Left ventricle myocardium superior (tissue), 1 donor: ENCODE measurements around the gene LRRC46. TPM values are rescaled to one million over a fixed set of nuclear protein-coding genes. Genes with fewer than 3 reads are reported as not detected.

Experiments used
- ATAC-seq: fragments of 200-7000 bp; cut with Tn5 transposase; one replicate; pipeline ENCODE4 v1.9.1; 2020; ENCODE audit warnings: mild to moderate bottlenecking, moderate library complexity
- DNase-seq: peaks from one replicate; pipeline ENCODE4 v3.0.0-alpha.2; 2020
- intact Hi-C: fragments of 100-400 bp; cut with micrococcal nuclease; formaldehyde crosslinking; loops from one replicate; pipeline ENCODE4 v1.11.0; 2022
- total RNA-seq: library from RNA; stranded (reverse); fragmentation: NEBNext Ultra II Directional; extraction: Animal tissue kit (Norgen Biotek cat#: 25700); gene quantifications from one replicate; pipeline ENCODE4 v1.2.1, GENCODE V29; 2021
- donor health status: DM: no; HTN: yes; CAD: no; lungs with severe emphysema.

The LRRC46 gene
- total RNA-seq, 1 donor from 2014 or later: not detected

- ATAC-seq: no peak
- intact Hi-C loops: no loop called here
- no peak for DNase-seq
These were observed 37.6 kb downstream of the LRRC46 start for GRCh38 chr17:47869114-47869513.

GRCh38 chr17:47870056-47870455, 38.6 kb downstream of the LRRC46 start:
- no peak for ATAC-seq
- intact Hi-C loops: no loop called here
- DNase-seq: no peak

- ATAC-seq (no peak), DNase-seq (no peak)
- intact Hi-C loops: no loop called here
These were observed 39.6 kb downstream of the LRRC46 start for GRCh38 chr17:47871048-47871447.

DNA sequence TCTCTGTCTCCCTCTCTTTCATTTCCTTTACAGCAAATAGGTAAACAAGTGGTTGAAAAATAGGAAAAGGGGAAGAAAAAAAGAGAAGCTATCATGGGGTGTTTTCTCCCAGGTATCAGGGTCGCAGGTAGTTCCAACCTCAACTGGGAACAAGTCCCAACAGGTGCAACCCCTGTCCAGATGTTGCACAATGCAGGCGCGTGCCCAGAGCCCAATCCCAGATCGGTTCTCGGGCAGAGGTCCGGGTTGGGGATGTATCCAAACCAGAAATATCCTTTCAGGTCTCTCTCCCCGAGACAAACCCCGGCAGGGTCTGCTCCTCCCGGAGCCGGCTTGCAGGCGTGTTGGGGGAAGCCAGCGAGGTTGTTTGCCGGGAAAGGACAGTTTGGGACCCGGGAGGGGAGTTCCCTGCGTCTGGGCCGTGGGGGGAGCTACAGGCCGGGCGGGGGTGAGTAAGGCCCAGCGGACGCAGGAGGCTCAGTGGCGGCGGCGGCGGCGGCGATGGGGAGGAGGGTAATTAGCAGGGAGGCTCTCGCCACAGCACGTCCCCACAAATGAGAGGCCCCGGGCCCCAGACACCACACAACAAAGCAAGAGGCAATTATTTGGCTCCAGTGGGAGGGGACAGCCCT, 40.7 kb downstream of the LRRC46 start:
- intact Hi-C loops: no loop called here
- DNase-seq (no peak), ATAC-seq (no peak)

DNA sequence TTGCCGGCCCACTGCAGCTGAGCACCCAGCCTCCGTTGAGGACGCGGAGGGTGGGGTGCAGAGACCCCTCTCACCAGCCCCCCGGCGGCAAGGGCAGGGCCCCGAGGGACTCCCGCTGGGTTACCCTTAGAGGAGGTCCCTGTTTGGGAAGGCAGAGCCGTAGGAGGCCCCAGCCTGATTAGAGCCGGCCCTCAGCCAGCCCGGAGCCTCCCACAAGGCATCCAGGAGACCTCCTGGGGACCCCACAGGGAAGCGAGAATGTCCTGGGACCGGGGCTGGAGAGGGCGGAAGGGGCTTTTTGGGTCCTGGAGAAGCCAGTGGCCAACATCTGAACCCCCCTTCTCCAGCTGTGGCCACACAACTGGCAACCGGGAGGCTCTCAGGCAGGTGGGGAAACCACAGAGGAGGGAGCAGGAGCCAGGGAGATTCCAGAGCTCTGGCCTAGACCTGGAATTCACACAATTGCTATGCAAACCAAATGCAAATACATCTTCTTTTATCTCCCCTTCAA, 41.2 kb downstream of the LRRC46 start:
- intact Hi-C loops: no loop called here
- DNase-seq (no peak), ATAC-seq (no peak)

DNA sequence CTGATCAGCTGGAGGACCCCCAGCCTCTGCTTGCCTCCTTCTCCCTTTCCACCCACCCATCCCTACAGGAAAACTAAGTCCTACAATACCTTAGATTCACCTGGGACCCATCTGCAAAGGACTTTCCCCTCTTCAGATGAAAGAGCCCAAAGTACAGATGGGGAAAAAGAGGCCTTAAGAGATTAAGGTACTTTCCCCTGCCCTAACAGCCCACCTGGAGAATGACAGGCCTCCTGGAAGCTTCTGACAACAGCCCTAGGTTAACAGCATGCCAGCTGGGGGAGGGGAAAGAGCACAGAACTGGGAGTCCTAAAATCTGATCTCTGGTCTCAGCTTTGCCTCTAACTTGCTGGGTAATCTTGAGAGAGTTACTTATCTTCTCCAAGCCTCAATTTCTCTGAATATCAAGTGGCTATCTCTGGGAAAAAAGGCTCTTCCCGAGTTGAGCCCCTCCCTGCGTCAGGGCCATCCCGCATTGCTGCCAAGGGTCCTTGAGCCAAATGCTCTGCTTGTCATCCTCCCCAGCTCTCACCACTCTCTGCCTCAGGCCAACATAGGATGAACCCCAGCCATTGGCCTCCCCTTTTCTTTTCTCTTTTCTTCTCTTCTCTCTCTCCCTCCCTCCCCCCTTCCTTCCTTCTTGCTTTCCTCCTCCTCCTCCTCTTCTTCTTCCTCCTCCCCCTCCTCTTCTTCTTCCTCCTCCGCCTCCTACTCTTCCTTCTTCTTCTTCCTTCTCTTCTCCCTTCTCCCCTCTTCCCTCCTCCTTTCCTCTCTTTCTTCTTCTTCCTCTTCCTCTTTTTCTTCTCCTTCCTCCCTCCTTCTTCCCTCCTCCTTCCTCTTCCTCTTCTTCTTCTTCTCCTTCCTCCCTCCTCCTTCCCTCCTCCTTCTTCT, 42.0 kb downstream of the LRRC46 start:
- ATAC-seq (no peak), DNase-seq (no peak)
- intact Hi-C loops: no loop called here

DNA sequence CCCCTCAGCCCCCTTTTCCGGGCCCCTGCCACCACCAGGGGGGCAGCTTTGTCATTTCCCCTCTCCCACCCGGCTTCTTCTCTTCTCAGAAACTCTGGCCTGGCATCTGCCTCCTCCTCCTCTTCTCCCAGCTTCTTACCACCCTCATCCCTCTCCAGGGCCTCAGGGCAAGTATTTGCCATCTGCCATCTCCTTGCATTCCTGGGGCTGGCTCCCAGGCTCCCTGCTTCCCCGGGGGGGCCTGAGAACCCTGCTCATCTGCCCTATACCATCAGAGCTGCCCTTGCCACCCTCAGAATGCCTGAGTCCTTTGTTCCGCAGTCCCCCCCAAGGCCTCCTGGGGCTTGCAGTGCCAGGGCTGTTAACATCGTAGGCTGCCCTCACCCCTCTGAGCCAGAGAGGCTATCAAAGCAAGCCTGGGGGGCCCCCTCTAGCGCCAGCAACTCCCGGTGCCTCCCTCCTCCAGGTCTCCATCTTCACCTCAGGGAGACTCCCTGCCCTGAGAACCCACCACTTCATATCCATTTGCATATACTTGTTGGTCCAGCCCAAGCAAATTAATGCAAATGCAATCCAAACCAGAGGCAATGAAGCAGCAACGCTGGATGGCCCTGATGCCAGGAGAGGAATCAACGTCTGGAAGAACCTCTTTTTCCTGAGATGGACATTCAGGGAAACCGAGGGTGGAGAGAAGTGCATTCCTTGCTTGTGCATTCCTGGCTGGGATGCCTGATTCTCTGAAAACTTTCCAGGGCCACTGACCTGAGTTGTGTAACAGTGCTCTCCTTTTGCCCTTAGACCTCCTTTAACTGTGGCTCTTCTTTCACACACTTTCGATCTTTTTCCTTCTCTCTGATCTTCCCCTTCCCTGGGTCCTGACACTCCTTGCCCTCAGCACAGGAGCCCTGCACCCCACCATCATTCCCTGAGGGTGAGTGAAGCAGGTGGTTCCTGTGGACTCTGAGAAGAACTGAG, 43.8 kb downstream of the LRRC46 start:
- ATAC-seq: no peak
- DNase-seq: no peak
- intact Hi-C loops: no loop called here

DNA sequence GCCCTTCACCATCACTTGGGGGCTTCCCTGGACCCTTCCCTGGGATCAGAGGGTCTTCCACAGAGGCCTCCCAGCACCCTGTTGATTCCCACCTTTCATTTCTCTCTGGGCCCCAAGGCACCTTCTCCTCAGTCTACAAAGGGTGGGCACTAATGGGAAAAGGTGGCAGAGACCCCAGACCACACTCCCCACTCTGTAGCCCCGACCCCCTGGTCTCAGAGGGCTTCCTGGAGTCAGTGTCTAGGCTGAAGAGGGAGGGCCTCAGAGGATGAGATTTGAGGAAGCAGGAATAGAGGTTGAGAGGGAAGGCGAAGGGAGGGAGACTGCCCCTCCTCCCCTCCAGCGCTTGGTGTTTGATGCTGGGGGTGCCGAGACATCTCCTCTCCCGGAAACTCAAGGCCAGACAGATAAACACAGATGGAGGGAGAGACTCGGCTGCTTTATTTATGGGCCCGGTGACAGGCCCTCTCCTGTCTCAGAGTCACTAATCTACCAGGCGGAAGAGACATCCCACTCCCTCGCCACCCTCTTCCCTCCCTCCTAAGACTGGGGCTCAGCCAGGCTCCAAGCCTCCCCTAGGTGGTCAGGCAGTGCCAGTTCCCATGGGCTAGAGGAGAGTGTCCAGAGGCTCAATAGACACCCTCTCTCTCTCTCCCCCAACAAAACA, 46.0 kb downstream of the LRRC46 start:
- intact Hi-C loops: no loop called here
- no peak for DNase-seq
- no peak for ATAC-seq

DNA sequence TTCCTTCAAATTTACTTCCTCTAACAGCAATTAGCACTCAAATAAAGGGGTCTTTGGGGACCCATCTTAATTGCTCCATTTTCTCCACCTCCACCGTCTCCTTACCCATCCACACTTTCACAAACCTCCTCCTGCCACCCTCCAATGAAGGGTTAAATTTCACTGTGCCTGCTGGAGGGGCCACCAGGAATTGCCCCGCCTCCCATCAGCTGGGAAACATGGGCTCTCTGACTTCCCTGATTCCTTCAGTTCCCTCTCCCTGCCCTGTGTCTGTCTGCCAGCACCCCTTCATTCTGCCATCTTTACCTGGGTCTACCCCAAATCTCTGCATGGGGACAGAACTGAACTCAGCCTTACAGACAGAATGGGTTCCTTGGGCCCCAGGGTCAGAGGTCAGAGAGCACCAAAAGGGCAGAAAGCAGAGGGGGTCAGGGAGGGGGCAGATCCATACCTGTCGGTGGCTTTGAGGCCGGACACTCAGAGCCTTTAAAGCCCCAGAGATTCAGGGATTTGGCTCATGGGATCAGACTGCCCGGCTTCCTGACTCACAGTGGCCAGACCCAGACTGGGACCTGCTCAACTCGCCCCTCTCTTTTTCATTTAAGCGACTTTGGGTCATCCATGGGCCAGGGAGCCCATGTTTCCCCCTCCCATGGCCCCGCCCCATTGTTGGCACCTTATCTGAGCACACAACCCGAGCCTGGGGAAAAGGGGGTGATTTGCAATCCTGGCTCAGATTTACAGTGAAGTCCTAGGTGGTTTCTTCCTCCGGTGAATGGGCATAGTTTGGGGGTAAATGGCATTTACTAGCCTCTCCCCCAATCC, 46.9 kb downstream of the LRRC46 start:
- intact Hi-C loops: no loop called here
- no peak for DNase-seq
- no peak for ATAC-seq

- intact Hi-C loops: no loop called here
- no peak for DNase-seq
- ATAC-seq: no peak
These were observed 47.6 kb downstream of the LRRC46 start for GRCh38 chr17:47879028-47879585.

DNA sequence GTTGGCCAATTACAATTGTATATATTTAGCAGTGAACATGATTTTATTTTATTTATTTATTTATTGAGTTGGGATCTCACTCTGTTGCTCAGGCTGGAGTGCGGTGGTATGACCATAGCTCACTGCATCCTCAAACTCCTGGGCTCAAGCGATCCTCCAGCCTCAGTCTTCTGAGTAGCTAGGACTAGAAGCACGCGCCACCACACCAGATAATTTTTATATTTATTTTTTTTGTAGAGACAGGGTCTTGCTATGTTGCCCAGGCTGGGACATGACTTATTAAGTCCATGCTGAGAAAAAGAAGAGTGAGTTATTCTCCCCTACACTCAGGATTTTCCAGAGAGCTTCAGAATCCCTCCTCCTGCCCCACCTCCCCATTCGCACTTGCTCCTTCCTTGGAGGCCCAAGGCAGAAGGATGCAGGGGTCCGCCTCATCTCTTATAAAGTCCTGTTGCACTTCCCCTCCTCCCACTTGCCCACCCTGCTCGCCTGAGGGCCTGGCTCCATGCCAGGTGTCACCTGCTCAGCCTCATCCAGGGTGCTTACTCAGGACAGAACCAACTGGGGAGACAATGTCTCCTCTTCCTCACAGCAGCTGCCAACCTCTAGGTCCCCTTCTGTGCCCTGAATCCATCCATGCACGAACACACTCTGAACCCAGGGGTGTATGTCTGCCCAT, 48.4 kb downstream of the LRRC46 start:
- DNase-seq (no peak), ATAC-seq (no peak)
- intact Hi-C loops: no loop called here

DNA sequence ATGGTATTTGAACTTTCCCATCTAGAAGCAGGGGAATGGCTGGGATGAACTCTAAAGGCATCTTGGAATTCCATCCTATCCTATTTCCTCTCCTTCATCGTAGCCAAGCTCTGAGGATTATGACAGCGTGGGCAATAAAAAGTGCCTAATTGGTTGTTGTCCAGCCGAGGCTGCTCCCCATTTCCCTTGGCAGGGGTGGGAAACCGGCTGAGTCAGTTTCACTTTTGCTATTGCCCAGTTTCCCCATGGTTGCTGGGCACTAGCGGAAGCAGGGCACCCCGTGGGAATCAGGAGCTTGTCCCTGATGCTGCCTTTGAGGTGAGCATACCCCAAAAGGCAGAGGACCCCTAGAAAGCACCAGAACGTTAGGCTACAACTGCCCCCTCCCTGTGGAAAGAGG, 50.8 kb downstream of the LRRC46 start:
- DNase-seq (no peak), ATAC-seq (no peak)
- intact Hi-C loops: no loop called here

DNA sequence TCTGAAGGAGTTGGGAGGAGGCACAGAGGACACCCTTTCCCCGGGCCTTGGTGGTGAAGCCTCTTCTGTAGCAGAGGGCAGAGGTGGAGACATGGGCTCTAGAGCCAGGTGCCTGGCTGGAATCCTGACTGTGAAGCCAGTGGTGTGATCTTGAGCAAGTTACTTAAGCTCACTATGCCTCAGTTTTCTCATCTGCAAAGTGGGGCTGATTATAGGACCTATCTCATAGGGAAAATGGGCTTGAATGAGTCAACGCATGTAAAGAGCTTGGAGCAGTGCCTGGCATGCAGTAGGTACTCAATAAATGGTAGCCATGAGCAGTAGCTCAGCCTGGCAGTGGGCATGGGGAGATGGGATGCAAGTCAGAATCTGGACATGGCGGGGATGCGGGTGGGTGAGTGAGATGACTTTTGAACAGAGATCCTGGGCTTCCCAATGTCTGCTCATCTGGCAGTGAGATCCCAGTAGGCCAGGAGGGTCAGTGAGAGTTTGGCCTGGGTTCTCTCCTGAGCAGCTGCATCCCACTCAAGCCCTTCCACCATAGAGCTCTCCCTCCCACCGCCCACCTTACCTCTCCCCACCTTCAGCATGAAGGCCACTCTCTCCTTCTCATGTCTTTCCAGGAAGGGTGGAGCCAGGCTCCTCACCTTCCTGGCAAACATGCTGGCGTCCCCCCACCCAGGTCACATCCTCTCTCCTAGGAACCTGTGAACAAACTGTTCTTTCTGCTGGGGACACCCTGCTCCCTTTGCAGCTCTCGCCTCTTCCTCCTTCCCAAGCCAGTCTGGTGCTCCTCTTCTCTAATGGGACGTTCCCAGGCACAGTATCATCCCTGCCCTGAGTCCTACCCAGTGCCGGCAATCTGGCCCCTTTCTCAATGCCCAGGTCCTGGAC, 51.5 kb downstream of the LRRC46 start:
- DNase-seq: no peak
- intact Hi-C loops: no loop called here
- no peak for ATAC-seq

DNA sequence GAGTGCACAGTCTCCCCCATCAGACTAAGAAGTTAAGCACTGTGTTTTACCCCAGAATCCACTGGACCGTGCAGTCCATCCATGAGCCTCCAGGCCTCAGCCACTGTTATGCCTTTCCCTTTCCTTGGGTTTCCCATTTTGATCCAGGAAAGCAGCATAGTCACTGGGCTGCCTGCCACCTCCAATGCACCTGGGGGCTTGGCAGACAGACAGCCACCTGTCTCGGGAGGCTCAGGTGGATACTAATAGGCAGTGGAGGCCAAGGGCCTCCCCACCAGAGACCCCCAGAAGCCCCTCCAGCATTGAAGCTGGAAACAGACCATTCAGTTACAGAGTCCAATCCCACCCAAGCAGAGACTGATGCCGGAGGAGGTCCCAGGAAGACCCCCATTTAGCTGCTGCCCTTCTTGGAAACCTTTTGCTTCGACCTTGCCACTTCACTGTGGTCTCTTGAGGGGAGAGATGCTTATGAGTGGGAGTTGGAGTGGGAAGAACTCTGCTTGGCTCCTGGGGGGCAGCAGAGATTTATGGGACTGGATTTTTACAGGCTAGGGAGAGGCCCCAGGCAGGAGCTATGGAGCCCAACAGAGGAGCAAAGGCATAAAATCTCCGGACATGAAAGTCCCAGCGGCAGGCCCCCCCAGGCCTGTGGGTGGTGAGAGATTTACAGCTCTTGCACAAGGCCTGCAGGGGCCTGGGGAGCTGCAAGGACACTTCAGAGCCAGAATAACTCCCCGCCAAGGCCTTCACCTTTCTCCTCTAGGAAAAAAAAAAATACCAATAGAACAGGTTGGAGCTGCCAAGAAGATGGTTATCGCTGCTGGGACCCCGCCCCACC, 52.3 kb downstream of the LRRC46 start:
- intact Hi-C loops: no loop called here
- no peak for ATAC-seq
- no peak for DNase-seq

DNA sequence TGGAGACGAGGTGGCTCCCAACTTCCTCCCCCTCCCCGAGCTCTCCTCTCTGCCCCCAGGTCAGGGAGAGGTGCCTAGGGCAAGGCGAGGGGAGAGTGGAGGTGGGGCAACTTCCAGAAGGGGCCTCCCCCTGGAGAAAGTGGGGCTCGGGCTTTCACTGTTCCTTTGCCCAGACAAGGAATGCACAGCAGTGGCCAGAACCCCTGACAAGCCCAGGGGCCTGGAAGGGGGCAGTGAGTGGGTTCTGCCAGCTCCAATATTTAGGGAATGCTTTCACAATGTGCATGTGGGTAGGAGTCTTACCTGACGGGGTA, 52.9 kb downstream of the LRRC46 start:
- DNase-seq (no peak), ATAC-seq (no peak)
- intact Hi-C loops: no loop called here
